ENCODE measurements around the gene ZDHHC16. TPM values are rescaled to one million over a fixed set of nuclear protein-coding genes. Genes with fewer than 3 reads are reported as not detected.

ZDHHC16 gene
- total and polyA plus RNA-seq, 3 experiments from 2014 or later, result 26.4 to 57.6 (median 56.2) TPM

DNA sequence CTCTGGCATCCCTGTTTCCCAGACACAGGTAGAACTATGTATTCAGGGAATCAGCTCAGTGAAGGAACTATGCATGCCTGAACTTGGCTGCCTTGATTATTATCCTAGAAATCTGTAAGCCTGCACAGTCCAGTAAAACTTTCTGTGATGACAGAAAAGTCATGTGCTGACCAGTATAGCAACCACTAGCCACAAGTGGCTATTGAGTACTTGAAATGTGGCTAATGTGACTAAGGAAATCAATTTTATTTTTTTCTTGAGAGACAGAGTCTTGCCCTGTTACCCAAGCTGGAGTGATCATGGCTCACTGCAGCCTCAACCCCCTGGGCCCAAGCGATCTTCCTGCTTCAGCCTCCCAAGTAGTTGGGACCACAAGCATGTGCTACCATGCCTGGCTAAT lies 3.7 kb upstream of the ZDHHC16 start:
- Mint-ChIP-seq H3K4me3 (no peak overlapping the region), H3K27ac (peak overlapping the region in 1 of 8 donors; percentile 77), H3K9me3 (no peaks in the 10 kb centered on the region), H3K36me3 (peaks cover 0 to 58% (median 9%) of the 10 kb centered on the region in 3 donors), H3K27me3 (no peaks in the 10 kb centered on the region), H3K4me1 (peaks cover 28 to 37% (median 31%) of the 10 kb centered on the region in 3 donors)
- ChIA-PET POLR2A (no interaction called here), CTCF (interaction anchor here (1.3 kb wide), 1 partner anchor 33 kb away, joined by 3 read pairs; no protein-coding TSS in a partner anchor)
- no peak overlapping the region for H3K27ac ChIP-seq (ENCODE audit: low read depth, low read length)
- peaks cover 17% of the 10 kb centered on the region for H3K36me3 ChIP-seq (ENCODE audit: insufficient read depth, low read length)
- H3K27me3 ChIP-seq (ENCODE audit: insufficient read depth, low read length, poor library complexity, severe bottlenecking), result no peaks in the 10 kb centered on the region
- no peak overlapping the region for H3K4me3 ChIP-seq (ENCODE audit: low read length)
- H3K9me3 ChIP-seq (ENCODE audit: low read length), result no peaks in the 10 kb centered on the region
- DNase-seq, result no peak
- H3K4me1 ChIP-seq (ENCODE audit: insufficient read depth, low read length), result peaks cover 19% of the 10 kb centered on the region

DNA sequence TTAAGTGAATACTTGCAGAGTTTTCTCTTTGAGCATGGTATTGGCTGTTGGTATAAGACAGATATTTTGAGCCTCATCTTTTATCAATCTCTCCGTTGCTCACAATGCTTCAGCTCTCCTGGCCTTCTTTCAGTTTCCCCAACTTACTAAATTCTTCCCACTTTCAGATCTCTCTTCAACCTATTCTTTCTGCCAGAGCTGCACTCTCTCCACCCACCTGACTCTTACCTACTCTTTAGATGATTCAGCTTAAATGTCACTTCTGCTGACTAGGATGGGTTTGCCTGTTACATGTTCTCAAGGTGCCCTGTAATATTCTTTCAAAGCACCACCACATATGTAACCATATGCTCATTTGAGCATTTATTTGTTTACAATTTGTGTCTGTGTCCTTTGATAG lies 1.8 kb upstream of the ZDHHC16 start:
- H3K27me3 Mint-ChIP-seq, result no peaks in the 10 kb centered on the region
- no peak for DNase-seq
- Histone ChIP-seq H3K9me3 (ENCODE audit: low read length) (no peaks in the 10 kb centered on the region), H3K27me3 (ENCODE audit: insufficient read depth, low read length, poor library complexity, severe bottlenecking) (no peaks in the 10 kb centered on the region), H3K36me3 (ENCODE audit: insufficient read depth, low read length) (peaks cover 17% of the 10 kb centered on the region), H3K27ac (ENCODE audit: low read depth, low read length) (no peak overlapping the region), H3K4me3 (ENCODE audit: low read length) (no peak overlapping the region), H3K4me1 (ENCODE audit: insufficient read depth, low read length) (peaks cover 21% of the 10 kb centered on the region)
- peaks cover 39 to 53% (median 48%) of the 10 kb centered on the region in 3 donors for H3K4me1 Mint-ChIP-seq
- no peaks in the 10 kb centered on the region for H3K9me3 Mint-ChIP-seq
- peak overlapping the region in 4 of 8 donors; percentile 0 to 52 (median 20) for H3K27ac Mint-ChIP-seq
- H3K4me3 Mint-ChIP-seq, result peak overlapping the region; percentile 65 to 100 (median 99)
- H3K36me3 Mint-ChIP-seq, result peaks cover 0 to 44% (median 9%) of the 10 kb centered on the region in 3 donors
- POLR2A ChIA-PET, result interaction anchor here (1.2 kb wide), 1 partner anchor 125 kb away, joined by 3 read pairs; the partner anchor contains the start of gene FRAT1
- CTCF ChIA-PET, result interaction anchor here (1.0 to 2.6 kb wide), 3 partner anchors 14 to 205 kb away, joined by 3 to 13 read pairs (median 8); no protein-coding TSS in a partner anchor

DNA sequence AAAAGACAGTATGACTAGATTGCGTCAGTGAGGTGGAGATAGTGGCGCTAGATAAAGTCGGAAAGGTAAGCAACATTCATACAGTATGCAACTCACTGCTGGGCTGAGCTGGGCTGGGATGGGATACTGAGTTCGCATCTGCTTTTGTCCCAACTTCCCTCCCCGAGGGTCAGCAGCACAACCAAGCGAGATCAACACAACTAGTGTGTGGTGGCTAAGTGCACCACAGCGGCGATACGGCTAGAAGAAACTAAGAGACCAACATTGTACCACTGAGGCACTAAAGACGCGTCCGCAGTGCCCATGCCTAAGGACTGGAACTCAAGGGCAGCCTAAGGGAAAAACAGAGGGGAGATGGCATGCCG lies 636 bp upstream of the ZDHHC16 start:
- Mint-ChIP-seq H3K4me1 (peaks cover 41 to 57% (median 48%) of the 10 kb centered on the region in 3 donors), H3K4me3 (peak overlapping the region; percentile 98 to 100 (median 99)), H3K27me3 (no peaks in the 10 kb centered on the region), H3K27ac (peak overlapping the region; percentile 52 to 96 (median 90)), H3K36me3 (peaks cover 0 to 36% (median 7%) of the 10 kb centered on the region in 3 donors), H3K9me3 (no peaks in the 10 kb centered on the region)
- Histone ChIP-seq H3K4me1 (ENCODE audit: insufficient read depth, low read length) (peaks cover 21% of the 10 kb centered on the region), H3K9me3 (ENCODE audit: low read length) (no peaks in the 10 kb centered on the region), H3K36me3 (ENCODE audit: insufficient read depth, low read length) (peaks cover 17% of the 10 kb centered on the region), H3K4me3 (ENCODE audit: low read length) (peak overlapping the region; percentile 78), H3K27ac (ENCODE audit: low read depth, low read length) (peak overlapping the region; percentile 67), H3K27me3 (ENCODE audit: insufficient read depth, low read length, poor library complexity, severe bottlenecking) (no peaks in the 10 kb centered on the region)
- POLR2A ChIA-PET, result interaction anchor here (0.6 to 1.3 kb wide), 4 partner anchors 10 to 126 kb away, joined by 3 to 6 read pairs (median 4); partner anchors contain the start of genes FRAT1 and RRP12
- no peak for DNase-seq
- CTCF ChIA-PET, result interaction anchor here (1.1 to 2.6 kb wide), 3 partner anchors 38 to 126 kb away, joined by 3 to 13 read pairs (median 3); partner anchors contain the start of genes FRAT1, MMS19 and UBTD1

DNA sequence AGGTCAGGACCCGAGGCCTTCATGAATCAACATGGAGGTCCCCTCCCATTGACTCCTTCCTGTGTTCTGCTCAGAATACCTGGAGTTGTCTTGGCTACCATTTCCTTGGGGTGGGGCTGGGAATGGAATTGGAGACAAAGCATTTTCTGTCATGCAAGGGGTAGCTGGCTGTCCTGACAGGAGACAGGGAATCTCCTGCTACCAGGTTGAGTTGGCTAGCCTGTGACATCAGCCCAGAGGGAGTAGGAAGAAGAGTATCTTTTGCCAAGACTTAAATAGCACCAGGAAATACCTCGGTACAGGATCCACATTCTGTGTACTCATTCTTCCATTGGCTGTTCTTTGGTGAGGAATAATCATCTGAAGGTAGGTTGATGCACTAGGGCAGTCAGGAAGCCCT lies 4.9 kb downstream of the ZDHHC16 start:
- Mint-ChIP-seq H3K4me3 (no peak overlapping the region), H3K27ac (peak overlapping the region in 6 of 8 donors; percentile 23 to 73 (median 53)), H3K4me1 (peaks cover 29 to 52% (median 45%) of the 10 kb centered on the region in 3 donors), H3K9me3 (no peaks in the 10 kb centered on the region), H3K36me3 (peaks cover 0 to 41% (median 1%) of the 10 kb centered on the region in 3 donors), H3K27me3 (no peaks in the 10 kb centered on the region)
- peaks cover 8% of the 10 kb centered on the region for H3K4me1 ChIP-seq (ENCODE audit: insufficient read depth, low read length)
- no peak for DNase-seq
- POLR2A ChIA-PET, result no interaction called here
- CTCF ChIA-PET, result no interaction called here
- H3K27me3 ChIP-seq (ENCODE audit: insufficient read depth, low read length, poor library complexity, severe bottlenecking), result no peaks in the 10 kb centered on the region
- no peaks in the 10 kb centered on the region for H3K9me3 ChIP-seq (ENCODE audit: low read length)
- no peak overlapping the region for H3K4me3 ChIP-seq (ENCODE audit: low read length)
- H3K36me3 ChIP-seq (ENCODE audit: insufficient read depth, low read length), result peaks cover 18% of the 10 kb centered on the region
- H3K27ac ChIP-seq (ENCODE audit: low read depth, low read length), result no peak overlapping the region

DNA sequence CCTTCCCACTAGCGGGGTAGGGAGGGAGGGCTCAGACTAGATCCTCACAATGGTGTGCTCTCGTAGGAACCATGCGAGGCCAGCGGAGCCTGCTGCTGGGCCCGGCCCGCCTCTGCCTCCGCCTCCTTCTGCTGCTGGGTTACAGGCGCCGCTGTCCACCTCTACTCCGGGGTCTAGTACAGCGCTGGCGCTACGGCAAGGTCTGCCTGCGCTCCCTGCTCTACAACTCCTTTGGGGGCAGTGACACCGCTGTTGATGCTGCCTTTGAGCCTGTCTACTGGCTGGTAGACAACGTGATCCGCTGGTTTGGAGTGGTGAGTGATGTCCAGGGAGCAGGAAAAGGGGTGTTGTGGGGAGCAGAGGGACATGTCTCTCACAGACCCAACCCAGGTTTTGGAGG lies 5.6 kb downstream of the ZDHHC16 start:
- Mint-ChIP-seq H3K9me3 (no peaks in the 10 kb centered on the region), H3K27ac (peak overlapping the region in 2 of 8 donors; percentile 23 to 43), H3K4me3 (no peak overlapping the region), H3K4me1 (peaks cover 24 to 44% (median 37%) of the 10 kb centered on the region in 3 donors), H3K27me3 (no peaks in the 10 kb centered on the region), H3K36me3 (peaks cover 0 to 46% (median 1%) of the 10 kb centered on the region in 3 donors)
- ChIA-PET CTCF (no interaction called here), POLR2A (no interaction called here)
- Histone ChIP-seq H3K27ac (ENCODE audit: low read depth, low read length) (no peak overlapping the region), H3K36me3 (ENCODE audit: insufficient read depth, low read length) (peaks cover 21% of the 10 kb centered on the region), H3K9me3 (ENCODE audit: low read length) (no peaks in the 10 kb centered on the region), H3K4me3 (ENCODE audit: low read length) (no peak overlapping the region), H3K27me3 (ENCODE audit: insufficient read depth, low read length, poor library complexity, severe bottlenecking) (no peaks in the 10 kb centered on the region), H3K4me1 (ENCODE audit: insufficient read depth, low read length) (peaks cover 8% of the 10 kb centered on the region)
- DNase-seq, result no peak

DNA sequence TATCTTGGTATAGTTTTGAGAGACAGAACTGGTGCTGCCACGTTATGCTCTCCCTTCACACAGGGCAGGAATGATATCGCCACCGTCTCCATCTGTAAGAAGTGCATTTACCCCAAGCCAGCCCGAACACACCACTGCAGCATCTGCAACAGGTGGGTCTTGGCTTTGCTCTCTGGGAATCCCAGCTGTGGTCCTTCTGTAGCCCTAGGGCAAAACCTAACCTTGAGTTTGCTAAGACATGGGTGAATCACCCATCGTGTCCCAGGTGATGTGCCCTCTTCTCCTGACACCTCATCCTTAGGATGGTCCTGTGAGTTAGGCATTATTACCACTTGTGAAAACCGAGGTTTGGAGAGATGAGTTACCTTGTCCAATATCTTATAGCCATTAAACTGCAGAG lies 6.4 kb downstream of the ZDHHC16 start:
- Mint-ChIP-seq H3K27ac (peak overlapping the region in 3 of 8 donors; percentile 27 to 68 (median 35)), H3K4me1 (peaks cover 18 to 37% (median 29%) of the 10 kb centered on the region in 3 donors)

DNA sequence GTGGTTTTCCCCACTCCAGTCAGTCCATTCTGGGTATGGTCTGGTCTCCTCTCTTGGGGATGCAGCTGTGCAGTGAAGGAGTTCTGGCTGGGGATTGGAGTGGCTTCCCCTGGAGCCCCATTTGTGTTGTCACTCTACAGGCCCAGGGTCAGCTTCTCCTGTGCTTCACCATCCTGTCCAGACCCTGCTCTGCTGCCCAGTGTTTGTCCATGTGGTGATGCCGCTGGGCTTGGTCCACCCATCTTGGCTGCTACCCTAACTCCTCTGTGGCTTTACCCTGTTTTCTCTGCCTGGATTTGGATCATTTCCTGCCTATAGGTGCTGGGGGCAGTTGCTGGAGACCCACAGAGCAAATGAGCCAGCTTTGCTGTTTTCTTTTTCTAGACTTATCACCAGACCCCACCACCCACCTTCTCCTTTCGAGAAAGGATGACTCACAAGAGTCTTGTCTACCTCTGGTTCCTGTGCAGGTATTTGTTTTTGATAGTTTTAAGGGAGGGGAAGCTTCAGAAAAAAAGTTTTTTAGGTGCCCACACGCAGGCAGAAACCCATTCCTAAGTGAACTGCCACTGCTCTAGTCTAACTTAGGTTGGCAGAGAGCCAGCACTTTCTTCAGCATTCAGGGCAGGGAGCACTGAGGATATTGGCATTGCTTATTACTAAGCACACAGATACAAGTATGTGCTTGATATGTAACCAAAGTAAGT lies 8.5 kb downstream of the ZDHHC16 start:
- Histone ChIP-seq H3K4me1 (ENCODE audit: insufficient read depth, low read length) (no peaks in the 10 kb centered on the region), H3K4me3 (ENCODE audit: low read length) (no peak overlapping the region), H3K9me3 (ENCODE audit: low read length) (no peaks in the 10 kb centered on the region), H3K27ac (ENCODE audit: low read depth, low read length) (no peak overlapping the region), H3K27me3 (ENCODE audit: insufficient read depth, low read length, poor library complexity, severe bottlenecking) (no peaks in the 10 kb centered on the region), H3K36me3 (ENCODE audit: insufficient read depth, low read length) (peaks cover 42% of the 10 kb centered on the region)
- Mint-ChIP-seq H3K27ac (peak overlapping the region in 7 of 8 donors; percentile 29 to 91 (median 66)), H3K4me1 (peaks cover 7 to 21% (median 13%) of the 10 kb centered on the region in 3 donors), H3K36me3 (peaks cover 1 to 68% (median 11%) of the 10 kb centered on the region in 3 donors), H3K4me3 (no peak overlapping the region), H3K27me3 (no peaks in the 10 kb centered on the region), H3K9me3 (no peaks in the 10 kb centered on the region)
- POLR2A ChIA-PET, result no interaction called here
- no peak for DNase-seq
- CTCF ChIA-PET, result interaction anchor here (0.6 to 1.2 kb wide), 2 partner anchors 34 to 100 kb away, joined by 3 read pairs; no protein-coding TSS in a partner anchor

More for the DNA sequence above, 6.4 kb downstream of the ZDHHC16 start:
- Mint-ChIP-seq H3K36me3 (peaks cover 0 to 53% (median 1%) of the 10 kb centered on the region in 3 donors), H3K9me3 (no peaks in the 10 kb centered on the region), H3K4me3 (no peak overlapping the region), H3K27me3 (no peaks in the 10 kb centered on the region)
- POLR2A ChIA-PET, result no interaction called here
- no peak overlapping the region for H3K4me3 ChIP-seq (ENCODE audit: low read length)
- DNase-seq, result no peak
- peaks cover 28% of the 10 kb centered on the region for H3K36me3 ChIP-seq (ENCODE audit: insufficient read depth, low read length)
- H3K9me3 ChIP-seq (ENCODE audit: low read length), result no peaks in the 10 kb centered on the region
- H3K4me1 ChIP-seq (ENCODE audit: insufficient read depth, low read length), result peaks cover 1% of the 10 kb centered on the region
- no peak overlapping the region for H3K27ac ChIP-seq (ENCODE audit: low read depth, low read length)
- no peaks in the 10 kb centered on the region for H3K27me3 ChIP-seq (ENCODE audit: insufficient read depth, low read length, poor library complexity, severe bottlenecking)
- CTCF ChIA-PET, result no interaction called here
